Measurements from ENCODE around the gene RNF135. TPM values are rescaled to one million over a fixed set of nuclear protein-coding genes. Genes with fewer than 3 reads are reported as not detected.
"Not testable (repeated sequence)": the region's sequence is repeated elsewhere in the genome, so short reads cannot be mapped to it uniquely, and the experiment has no call there.

The RNF135 gene
- total RNA-seq, 1 donor from 2014 or later, result 25.3 TPM

DNA sequence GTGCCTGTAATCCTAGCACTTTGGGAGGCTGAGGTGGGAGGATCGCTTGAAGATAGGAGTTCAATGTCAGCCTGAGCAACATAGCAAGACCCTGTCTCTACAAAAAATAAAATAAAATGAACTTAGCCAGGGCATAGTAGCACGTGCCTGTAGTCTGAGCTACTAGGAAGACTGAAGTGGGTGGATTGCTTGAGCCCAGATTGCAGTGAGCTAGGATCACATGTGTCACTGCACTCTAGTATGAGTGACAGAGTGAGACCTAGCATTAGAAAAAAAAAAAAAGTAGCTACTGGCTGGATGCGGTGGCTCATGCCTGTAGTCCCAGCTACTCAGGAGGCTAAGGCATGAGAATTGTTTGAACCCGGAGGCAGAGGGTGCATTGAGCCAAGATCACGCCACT is 43.1 kb upstream of the RNF135 start:
- H3K27me3 ChIP-seq, result peaks cover 5% of the 10 kb centered on the region
- TF ChIP-seq, protein P1, sequence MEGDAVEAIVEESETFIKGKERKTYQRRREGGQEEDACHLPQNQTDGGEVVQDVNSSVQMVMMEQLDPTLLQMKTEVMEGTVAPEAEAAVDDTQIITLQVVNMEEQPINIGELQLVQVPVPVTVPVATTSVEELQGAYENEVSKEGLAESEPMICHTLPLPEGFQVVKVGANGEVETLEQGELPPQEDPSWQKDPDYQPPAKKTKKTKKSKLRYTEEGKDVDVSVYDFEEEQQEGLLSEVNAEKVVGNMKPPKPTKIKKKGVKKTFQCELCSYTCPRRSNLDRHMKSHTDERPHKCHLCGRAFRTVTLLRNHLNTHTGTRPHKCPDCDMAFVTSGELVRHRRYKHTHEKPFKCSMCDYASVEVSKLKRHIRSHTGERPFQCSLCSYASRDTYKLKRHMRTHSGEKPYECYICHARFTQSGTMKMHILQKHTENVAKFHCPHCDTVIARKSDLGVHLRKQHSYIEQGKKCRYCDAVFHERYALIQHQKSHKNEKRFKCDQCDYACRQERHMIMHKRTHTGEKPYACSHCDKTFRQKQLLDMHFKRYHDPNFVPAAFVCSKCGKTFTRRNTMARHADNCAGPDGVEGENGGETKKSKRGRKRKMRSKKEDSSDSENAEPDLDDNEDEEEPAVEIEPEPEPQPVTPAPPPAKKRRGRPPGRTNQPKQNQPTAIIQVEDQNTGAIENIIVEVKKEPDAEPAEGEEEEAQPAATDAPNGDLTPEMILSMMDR (IDR thresholded peaks at IDR 0.05), result no peak
- intact Hi-C loops (cut with DNase I), result no loop called here
- no peak overlapping the region for H3K27ac ChIP-seq
- H3K4me1 ChIP-seq, result peaks cover 2% of the 10 kb centered on the region
- no peak overlapping the region for H3K4me3 ChIP-seq
- H3K36me3 ChIP-seq, result no peaks in the 10 kb centered on the region
- DNase-seq, result no peak
- no peak for ATAC-seq
- no peaks in the 10 kb centered on the region for H3K9me3 ChIP-seq

DNA sequence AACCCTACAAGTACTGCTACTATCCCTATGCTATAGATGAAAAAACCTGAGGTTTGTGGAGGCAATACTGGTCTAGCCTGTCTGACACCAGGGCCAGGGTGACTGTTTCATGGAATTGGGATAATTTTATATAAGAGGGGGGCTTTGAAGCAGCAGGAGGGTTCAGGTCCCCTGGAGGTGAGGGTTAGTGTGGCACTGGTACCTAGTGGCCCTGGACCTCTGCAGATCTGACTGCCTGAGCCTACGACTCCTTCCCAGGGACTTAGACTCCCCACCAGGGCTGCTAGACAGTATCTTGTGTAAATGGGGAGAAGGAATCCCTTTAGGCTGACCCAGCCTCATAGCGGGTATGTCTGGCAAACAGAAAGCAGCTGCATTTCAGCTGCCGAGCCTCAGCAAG is 42.3 kb upstream of the RNF135 start:
- intact Hi-C loops (cut with DNase I), result no loop called here
- Histone ChIP-seq H3K27me3 (no peaks in the 10 kb centered on the region), H3K4me3 (no peak overlapping the region), H3K36me3 (no peaks in the 10 kb centered on the region), H3K9me3 (no peaks in the 10 kb centered on the region), H3K4me1 (no peaks in the 10 kb centered on the region), H3K27ac (no peak overlapping the region)
- TF ChIP-seq, protein P1 (IDR thresholded peaks at IDR 0.05), result no peak
- DNase-seq (peak; percentile 22), ATAC-seq (no peak)

DNA sequence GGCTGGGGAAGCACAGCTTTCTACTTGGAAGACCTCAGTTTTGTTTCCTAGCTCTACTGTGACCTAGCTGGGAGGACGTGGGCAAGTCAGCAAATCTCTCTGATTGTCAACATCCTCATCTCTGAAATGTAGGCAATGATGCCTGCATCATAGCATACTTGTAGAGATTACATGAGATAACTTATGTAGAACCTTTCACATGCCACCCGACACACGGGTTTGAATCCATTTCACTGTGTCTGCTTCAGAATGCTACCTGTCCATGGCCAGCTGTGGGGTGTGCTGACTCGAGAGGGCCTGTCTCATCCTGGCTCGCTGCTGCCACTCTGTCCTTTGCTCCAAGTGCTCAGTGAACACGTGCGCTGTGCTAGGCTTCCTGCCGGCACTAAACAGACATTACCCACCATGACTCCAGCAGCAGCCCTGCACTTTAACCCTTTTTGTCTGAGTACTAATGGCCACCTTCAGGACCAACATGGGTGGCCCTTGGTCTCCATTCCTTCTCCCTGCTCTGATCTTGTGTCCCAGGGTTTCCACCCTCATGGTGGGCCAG is 41.7 kb upstream of the RNF135 start:
- Histone ChIP-seq H3K36me3 (no peaks in the 10 kb centered on the region), H3K4me3 (no peak overlapping the region), H3K4me1 (no peaks in the 10 kb centered on the region), H3K9me3 (no peaks in the 10 kb centered on the region), H3K27ac (no peak overlapping the region), H3K27me3 (no peaks in the 10 kb centered on the region)
- intact Hi-C loops (cut with DNase I), result no loop called here
- peak; percentile 31 for DNase-seq
- no peak for ATAC-seq
- TF ChIP-seq, protein P1 (IDR thresholded peaks at IDR 0.05), result no peak

DNA sequence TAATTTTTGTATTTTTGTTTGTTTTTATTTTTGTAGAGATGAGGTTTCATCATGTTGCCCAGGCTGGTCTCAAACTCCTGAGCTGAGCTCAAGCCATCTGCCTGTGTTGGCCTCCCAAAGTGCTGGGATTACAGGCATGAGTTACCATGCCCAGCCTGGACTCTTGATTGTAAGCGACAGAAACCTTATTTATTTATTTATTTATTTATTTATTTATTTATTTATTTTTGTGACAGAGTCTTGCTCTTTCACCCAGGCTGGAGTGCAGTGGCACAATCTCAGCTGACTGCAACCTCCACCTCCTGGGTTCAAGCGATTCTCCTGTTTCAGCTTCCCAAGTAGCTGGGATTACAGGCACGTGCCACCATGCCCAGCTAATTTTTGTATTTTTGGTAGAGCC is 41.0 kb upstream of the RNF135 start:
- ATAC-seq; H3K36me3 ChIP-seq; H3K27ac ChIP-seq; intact Hi-C loops (cut with DNase I); H3K4me1 ChIP-seq; H3K27me3 ChIP-seq; H3K9me3 ChIP-seq; H3K4me3 ChIP-seq: not testable (repeated sequence)
- DNase-seq, result peak; percentile 10

DNA sequence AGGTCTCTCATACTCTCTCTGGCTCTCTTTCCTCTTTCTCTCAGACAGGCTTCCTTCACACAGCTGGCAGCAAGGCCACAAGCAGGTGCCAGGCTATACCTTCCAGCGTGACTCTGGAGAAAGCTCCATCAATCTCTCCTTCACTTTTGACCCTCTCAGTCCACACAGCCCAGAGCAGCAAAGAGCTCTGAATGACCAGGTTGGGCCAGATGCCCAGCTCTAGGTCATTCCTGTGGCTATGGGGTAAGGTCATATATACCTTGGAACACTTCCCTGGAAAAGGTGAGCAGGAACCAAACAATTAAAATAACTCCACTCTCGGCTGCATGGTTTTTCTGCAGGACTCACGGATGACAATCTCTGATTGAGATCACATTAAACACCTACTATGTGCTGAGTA is 40.3 kb upstream of the RNF135 start:
- ATAC-seq, result no peak
- H3K4me1 ChIP-seq, result no peaks in the 10 kb centered on the region
- TF ChIP-seq, protein P1 (IDR thresholded peaks at IDR 0.05), result no peak
- no peak overlapping the region for H3K4me3 ChIP-seq
- no peaks in the 10 kb centered on the region for H3K36me3 ChIP-seq
- H3K9me3 ChIP-seq, result no peaks in the 10 kb centered on the region
- no peak overlapping the region for H3K27ac ChIP-seq
- intact Hi-C loops (cut with DNase I), result no loop called here
- H3K27me3 ChIP-seq, result no peaks in the 10 kb centered on the region
- peak; percentile 10 for DNase-seq

DNA sequence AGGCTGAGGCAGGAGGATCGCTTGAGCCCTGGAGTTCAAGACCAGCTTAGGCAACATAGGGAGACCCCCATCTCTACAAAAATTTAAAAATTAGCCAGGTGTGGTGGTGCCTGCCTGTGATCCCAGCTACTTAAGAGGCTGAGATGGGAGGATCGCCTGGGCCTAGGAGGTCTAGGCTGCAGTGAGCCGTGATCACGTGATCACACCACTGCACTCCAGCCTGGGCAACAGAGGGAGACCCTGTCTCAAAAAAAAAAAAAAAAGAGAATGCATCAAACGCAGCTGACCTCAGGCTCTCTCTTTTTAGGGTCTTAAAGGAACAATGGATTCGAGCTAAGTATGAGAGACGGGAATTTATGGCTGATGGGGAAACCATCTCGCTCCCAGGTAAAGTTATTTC is 39.3 kb upstream of the RNF135 start:
- H3K4me1 ChIP-seq; H3K9me3 ChIP-seq; DNase-seq; H3K27ac ChIP-seq; H3K27me3 ChIP-seq; ATAC-seq; H3K4me3 ChIP-seq; H3K36me3 ChIP-seq; intact Hi-C loops (cut with DNase I): not testable (repeated sequence)

DNA sequence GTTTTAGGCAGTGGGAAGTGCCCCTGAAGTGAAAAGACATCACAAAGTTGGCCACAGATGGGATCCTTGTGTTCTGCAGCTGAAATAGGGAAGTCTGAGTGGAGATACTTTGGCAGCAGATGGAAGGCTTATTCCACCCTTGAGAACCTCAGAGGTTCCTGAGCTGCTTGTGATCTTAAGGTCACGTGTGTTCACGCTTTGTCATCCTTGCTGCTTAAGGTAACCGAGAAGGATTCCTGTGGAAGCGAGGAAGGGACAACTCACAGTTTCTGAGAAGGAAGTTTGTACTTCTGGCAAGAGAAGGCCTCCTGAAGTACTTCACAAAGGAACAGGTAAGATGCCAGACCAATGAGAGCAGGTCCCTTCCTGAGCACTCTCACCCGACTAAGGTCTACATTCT is 36.9 kb upstream of the RNF135 start:
- no peak for DNase-seq
- no peak overlapping the region for H3K27ac ChIP-seq
- no peak overlapping the region for H3K4me3 ChIP-seq
- ATAC-seq, result peak; percentile 84
- intact Hi-C loops (cut with DNase I), result no loop called here
- no peaks in the 10 kb centered on the region for H3K9me3 ChIP-seq
- H3K27me3 ChIP-seq, result no peaks in the 10 kb centered on the region
- TF ChIP-seq, protein P1 (IDR thresholded peaks at IDR 0.05), result no peak
- H3K36me3 ChIP-seq, result no peaks in the 10 kb centered on the region
- H3K4me1 ChIP-seq, result no peaks in the 10 kb centered on the region

All from upper lobe of right lung (tissue), 1 donor.